Caco-2 (cell line): Measurements from ENCODE around the gene APIP. TPM values are rescaled to one million over a fixed set of nuclear protein-coding genes. Genes with fewer than 3 reads are reported as not detected.

Experiments used
- BruUV-seq: library from RNA; stranded (reverse); fragments of 400-500 nt; replicated peaks from 2 replicates; lab custom pipeline; 2021; lab: Mats Ljungman, UMichigan
- CTCF ChIA-PET: fragments of 300-600 bp; sonication (Branson Sonifier 250); formaldehyde crosslinking; loops from one replicate; lab custom pipeline; 2022; ENCODE audit warnings: antibody characterized with exemption; lab: Charles Lee
- POLR2A ChIA-PET: fragments of 300-600 bp; sonication (Branson Sonifier 250); formaldehyde crosslinking; loops from one replicate; lab custom pipeline; 2022; ENCODE audit warnings: antibody characterized with exemption; lab: Charles Lee
- DNase-seq, 2 experiments: peaks; one replicate each; pipeline versions ENCODE4 v3.0.0 to v3.0.0-alpha.2; 2020 to 2022
- H3K27me3 ChIP-seq: replicated peaks from 2 replicates; pipeline ENCODE4 v1.6.0; 2011; ENCODE audit warnings: low read length; ENCODE audit not compliant: control insufficient read depth, insufficient read depth
- H3K36me3 ChIP-seq: 2 replicates; pipeline ENCODE4 v1.5.1; 2011; ENCODE audit warnings: low read length; ENCODE audit not compliant: control insufficient read depth, insufficient read depth
- H3K4me1 ChIP-seq: fragments of 250-450 bp; sonication (Bioruptor Pico); 2 replicates; pipeline ENCODE4 v1.5.1; 2020; ENCODE audit warnings: mild to moderate bottlenecking
- H3K4me3 ChIP-seq: 2 replicates; pipeline ENCODE4 v1.5.1; 2011; ENCODE audit warnings: low read depth, mild to moderate bottlenecking, control low read depth, low read length
- H3K9me3 ChIP-seq: fragments of 250-450 bp; sonication (Bioruptor Pico); 2 replicates; pipeline ENCODE4 v1.5.1; 2020; ENCODE audit warnings: mild to moderate bottlenecking, moderate library complexity
- H3K27ac Mint-ChIP-seq: one replicate; pipeline ENCODE4 v1.8.0; 2022; ENCODE audit warnings: mixed read lengths; ENCODE audit not compliant: unreplicated experiment
- H3K27me3 Mint-ChIP-seq: one replicate; pipeline ENCODE4 v1.8.0; 2022; ENCODE audit warnings: mixed read lengths; ENCODE audit not compliant: insufficient read depth, unreplicated experiment
- H3K36me3 Mint-ChIP-seq: one replicate; pipeline ENCODE4 v1.8.0; 2022; ENCODE audit warnings: mild to moderate bottlenecking, mixed read lengths; ENCODE audit not compliant: insufficient read depth, unreplicated experiment
- H3K4me1 Mint-ChIP-seq: one replicate; pipeline ENCODE4 v1.8.0; 2022; ENCODE audit warnings: low read depth, mixed read lengths; ENCODE audit not compliant: unreplicated experiment
- H3K4me3 Mint-ChIP-seq: one replicate; pipeline ENCODE4 v1.8.0; 2022; ENCODE audit warnings: mild to moderate bottlenecking, moderate library complexity, mixed read lengths; ENCODE audit not compliant: unreplicated experiment
- H3K9me3 Mint-ChIP-seq: one replicate; pipeline ENCODE4 v1.8.0; 2022; ENCODE audit warnings: mixed read lengths; ENCODE audit not compliant: unreplicated experiment
- intact Hi-C: fragments of 100-400 bp; cut with micrococcal nuclease; formaldehyde crosslinking; loops from one replicate; pipeline ENCODE4 v1.10.0; 2022; ENCODE audit not compliant: unreplicated experiment
- total RNA-seq: library from RNA; stranded (reverse); gene quantifications from 2 replicates; pipeline ENCODE4 v1.2.3, GENCODE V29; 2022
- TF ChIP-seq, protein P1 (sequence below), 2 experiments: fragments of 200-600 bp in 1 of 2; IDR thresholded peaks; 1 replicate in 1 of 2; 2 replicates in 1 of 2; pipeline versions ENCODE4 v1.5.1 to v1.8.0; 2011 to 2022; ENCODE audit warnings: antibody characterized with exemption in 1 of 2, control low read depth in 1 of 2, inconsistent platforms in 1 of 2, low read depth in 1 of 2, low read length in 1 of 2, mild to moderate bottlenecking in 1 of 2, moderate library complexity in 1 of 2; ENCODE audit not compliant: insufficient read depth in 1 of 2, severe bottlenecking in 1 of 2, unreplicated experiment in 1 of 2

APIP gene
- total RNA-seq, 1 experiment from 2014 or later: 19.8 TPM

- ChIA-PET CTCF (no interaction called here), POLR2A (no interaction called here)
- H3K9me3 Mint-ChIP-seq: peaks cover 15% of the 10 kb centered on the region
- Histone ChIP-seq H3K36me3 (no peaks in the 10 kb centered on the region), H3K4me3 (no peak overlapping the region), H3K27me3 (no peaks in the 10 kb centered on the region), H3K4me1 (0 out of 2 replicates have a peak, but pooled peaks cover 12% of the 10 kb centered on the region), H3K9me3 (no peaks in the 10 kb centered on the region)
- no peak overlapping the region for H3K27ac Mint-ChIP-seq
- H3K36me3 Mint-ChIP-seq: no peaks in the 10 kb centered on the region
- no TSS peak for BruUV-seq
- no peaks in the 10 kb centered on the region for H3K27me3 Mint-ChIP-seq
- peaks cover 12% of the 10 kb centered on the region for H3K4me1 Mint-ChIP-seq
- TF ChIP-seq, protein P1, sequence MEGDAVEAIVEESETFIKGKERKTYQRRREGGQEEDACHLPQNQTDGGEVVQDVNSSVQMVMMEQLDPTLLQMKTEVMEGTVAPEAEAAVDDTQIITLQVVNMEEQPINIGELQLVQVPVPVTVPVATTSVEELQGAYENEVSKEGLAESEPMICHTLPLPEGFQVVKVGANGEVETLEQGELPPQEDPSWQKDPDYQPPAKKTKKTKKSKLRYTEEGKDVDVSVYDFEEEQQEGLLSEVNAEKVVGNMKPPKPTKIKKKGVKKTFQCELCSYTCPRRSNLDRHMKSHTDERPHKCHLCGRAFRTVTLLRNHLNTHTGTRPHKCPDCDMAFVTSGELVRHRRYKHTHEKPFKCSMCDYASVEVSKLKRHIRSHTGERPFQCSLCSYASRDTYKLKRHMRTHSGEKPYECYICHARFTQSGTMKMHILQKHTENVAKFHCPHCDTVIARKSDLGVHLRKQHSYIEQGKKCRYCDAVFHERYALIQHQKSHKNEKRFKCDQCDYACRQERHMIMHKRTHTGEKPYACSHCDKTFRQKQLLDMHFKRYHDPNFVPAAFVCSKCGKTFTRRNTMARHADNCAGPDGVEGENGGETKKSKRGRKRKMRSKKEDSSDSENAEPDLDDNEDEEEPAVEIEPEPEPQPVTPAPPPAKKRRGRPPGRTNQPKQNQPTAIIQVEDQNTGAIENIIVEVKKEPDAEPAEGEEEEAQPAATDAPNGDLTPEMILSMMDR (IDR thresholded peaks at IDR 0.05; ENCODE audit: insufficient read depth in 1 of 2, low read depth in 1 of 2, low read length in 1 of 2, severe bottlenecking in 1 of 2, unreplicated experiment in 1 of 2): no peak
- H3K4me3 Mint-ChIP-seq: no peak overlapping the region
- intact Hi-C loops: no loop called here
- no peak for DNase-seq
Observed at GRCh38 chr11:34860518-34860917, 55.7 kb downstream of the APIP start.

- ChIA-PET POLR2A (no interaction called here), CTCF (no interaction called here)
- no peaks in the 10 kb centered on the region for H3K36me3 ChIP-seq
- no peak overlapping the region for H3K27ac Mint-ChIP-seq
- H3K4me3 ChIP-seq: no peak overlapping the region
- DNase-seq: no peak
- no peaks in the 10 kb centered on the region for H3K27me3 Mint-ChIP-seq
- H3K9me3 Mint-ChIP-seq: peaks cover 15% of the 10 kb centered on the region
- peaks cover 14% of the 10 kb centered on the region for H3K4me1 Mint-ChIP-seq
- no peak overlapping the region for H3K4me3 Mint-ChIP-seq
- no peaks in the 10 kb centered on the region for H3K36me3 Mint-ChIP-seq
- intact Hi-C loops: no loop called here
- TF ChIP-seq, protein P1 (IDR thresholded peaks at IDR 0.05; ENCODE audit: insufficient read depth in 1 of 2, low read depth in 1 of 2, low read length in 1 of 2, severe bottlenecking in 1 of 2, unreplicated experiment in 1 of 2): no peak
- BruUV-seq: no TSS peak
- H3K27me3 ChIP-seq: no peaks in the 10 kb centered on the region
- H3K9me3 ChIP-seq: no peaks in the 10 kb centered on the region
- 0 out of 2 replicates have a peak, but pooled peaks cover 14% of the 10 kb centered on the region for H3K4me1 ChIP-seq
Observed at GRCh38 chr11:34860034-34860433, 56.1 kb downstream of the APIP start.

DNA sequence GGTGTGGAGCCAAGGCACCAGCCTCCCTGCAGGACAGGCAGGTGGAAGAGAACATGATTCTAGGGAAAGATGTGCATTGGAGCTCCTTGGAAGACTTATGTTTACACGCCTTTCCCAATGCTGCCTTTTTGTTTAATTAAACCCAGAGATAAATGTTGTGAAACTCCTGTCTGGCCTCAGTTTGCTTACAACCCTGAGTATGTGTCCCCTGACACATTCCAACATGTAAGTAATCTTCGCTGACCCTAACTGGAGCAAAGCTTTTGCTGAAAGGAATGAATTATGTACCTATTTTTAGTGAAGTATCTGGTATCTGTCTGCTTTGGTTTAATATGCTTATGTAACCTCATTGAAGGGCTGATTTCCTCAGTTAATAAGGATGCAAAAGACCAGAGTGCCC, 56.7 kb downstream of the APIP start:
- Histone ChIP-seq H3K4me3 (no peak overlapping the region), H3K27me3 (no peaks in the 10 kb centered on the region), H3K36me3 (no peaks in the 10 kb centered on the region), H3K9me3 (no peaks in the 10 kb centered on the region), H3K4me1 (0 out of 2 replicates have a peak, but pooled peaks cover 19% of the 10 kb centered on the region)
- CTCF ChIA-PET: no interaction called here
- Mint-ChIP-seq H3K27ac (no peak overlapping the region), H3K4me1 (peaks cover 19% of the 10 kb centered on the region), H3K4me3 (no peak overlapping the region), H3K9me3 (peaks cover 11% of the 10 kb centered on the region), H3K36me3 (no peaks in the 10 kb centered on the region), H3K27me3 (no peaks in the 10 kb centered on the region)
- no TSS peak for BruUV-seq
- no peak for DNase-seq
- POLR2A ChIA-PET: no interaction called here
- intact Hi-C loops: no loop called here
- TF ChIP-seq, protein P1 (IDR thresholded peaks at IDR 0.05; ENCODE audit: insufficient read depth in 1 of 2, low read depth in 1 of 2, low read length in 1 of 2, severe bottlenecking in 1 of 2, unreplicated experiment in 1 of 2): no peak
